GM19043 (cell line): Measurements from ENCODE around the gene ABHD18.
"Not testable (repeated sequence)": the region's sequence is repeated elsewhere in the genome, so short reads cannot be mapped to it uniquely, and the experiment has no call there.

Experiments
- ATAC-seq: cut with Tn5 transposase; IDR thresholded peaks from one replicate; pipeline ENCODE4 v1.9.1; 2021; ENCODE audit warnings: low read depth; ENCODE audit not compliant: unreplicated experiment

Gene ABHD18

DNA sequence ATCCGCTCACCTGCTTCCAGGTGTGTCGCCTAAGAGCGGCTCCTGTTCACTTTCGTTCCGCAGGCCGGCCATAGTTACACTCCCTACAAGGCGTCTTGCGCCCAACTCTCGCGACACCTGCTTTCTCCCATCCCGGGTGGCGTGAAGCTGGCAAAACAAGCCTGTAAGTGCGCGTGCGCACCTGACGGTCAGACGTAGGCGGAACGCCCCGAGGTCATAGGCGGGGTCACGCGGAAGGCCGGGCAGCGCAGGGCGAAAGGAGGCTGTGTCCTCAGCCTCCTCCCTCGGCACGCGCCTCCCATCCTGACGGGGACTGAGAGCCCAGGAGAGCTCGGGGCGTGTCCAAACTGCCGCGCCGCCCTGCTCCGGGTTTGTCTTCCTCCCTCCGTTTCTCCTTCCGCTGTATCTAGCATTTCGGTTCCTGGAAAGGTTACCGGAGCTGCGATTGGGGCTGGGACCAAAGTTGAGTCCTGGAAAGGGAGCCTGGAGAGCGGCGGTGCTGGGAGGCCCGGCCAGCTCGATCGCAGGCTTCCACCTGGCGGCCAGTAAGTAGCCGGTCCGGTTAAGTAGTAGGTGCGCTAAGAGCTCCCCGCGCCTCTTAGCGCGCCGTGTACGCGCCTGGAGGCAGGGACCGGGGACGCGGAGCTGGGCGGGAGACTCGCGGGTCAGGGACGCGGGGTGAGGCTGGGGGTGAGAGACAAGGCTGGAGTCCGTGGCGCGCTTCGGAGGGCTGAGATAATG is at the start of gene ABHD18, which contains the start of gene MFSD8:
ABHD18 (plus strand) TSS at position 345 of the 741 bp plus-strand sequence. CDS start 17,550 bp downstream, outside the sequence.
MFSD8 (minus strand) TSS at position 112 of the 741 bp plus-strand sequence; CDS start at position 72, 40 bp downstream.
- peak; percentile 96 for ATAC-seq

DNA sequence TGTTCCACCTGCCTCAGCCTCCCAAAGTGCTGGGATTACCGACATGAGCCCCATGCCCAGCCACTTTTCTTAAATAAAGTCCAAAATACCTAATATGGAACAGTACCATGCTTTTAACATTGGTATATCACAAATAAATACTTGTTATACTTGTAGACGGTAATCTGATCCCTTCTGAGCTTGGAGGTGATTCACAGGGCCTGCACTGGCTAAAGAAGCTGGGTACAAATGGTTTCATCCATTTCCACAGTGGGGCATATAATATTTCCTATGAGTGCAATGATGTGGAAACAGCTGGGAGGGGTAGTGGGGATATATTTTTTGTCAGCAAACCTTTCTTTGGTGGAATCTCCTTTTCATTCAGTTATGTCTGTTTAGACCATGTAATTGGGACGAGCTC is 48.7 kb upstream of the ABHD18 start:
- ATAC-seq = no peak

DNA sequence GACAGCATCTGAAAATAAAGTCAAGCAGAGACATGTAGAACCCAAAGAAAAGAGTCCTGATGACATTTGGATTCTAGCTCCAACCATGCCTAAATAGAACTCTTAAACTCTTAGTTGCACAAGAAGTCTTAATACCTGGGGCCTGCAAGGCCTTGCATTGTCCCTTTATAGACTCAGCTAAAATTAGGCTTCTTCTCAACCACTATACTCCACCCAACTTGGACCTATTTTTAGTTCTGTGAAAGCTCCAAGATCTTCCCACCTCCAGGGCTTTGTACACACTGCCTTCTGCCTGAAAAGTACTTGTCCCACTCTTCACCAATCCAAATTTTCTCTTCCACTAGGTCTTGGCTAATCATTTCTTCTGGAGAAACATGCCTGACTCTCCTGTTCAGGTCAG is 48.1 kb upstream of the ABHD18 start:
- ATAC-seq = no peak

DNA sequence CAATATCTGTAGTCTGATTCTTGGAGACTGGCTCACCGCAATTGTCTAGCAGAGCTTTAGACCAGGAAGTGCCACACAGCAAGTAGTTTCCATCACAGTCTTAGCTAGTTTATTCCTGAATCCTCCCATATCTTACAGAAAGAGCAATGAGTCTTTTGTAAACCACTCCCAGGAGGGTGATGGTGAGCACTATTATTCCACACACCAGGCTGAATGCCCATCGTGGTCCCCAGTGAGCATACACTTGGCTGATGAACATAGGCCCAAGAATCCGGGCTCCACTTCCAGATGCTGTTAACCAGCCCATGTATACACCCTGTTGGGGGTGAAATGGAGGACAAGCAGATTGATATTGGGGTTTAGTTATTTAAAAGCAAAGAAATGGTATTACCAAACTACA is 44.7 kb upstream of the ABHD18 start:
- no peak for ATAC-seq

DNA sequence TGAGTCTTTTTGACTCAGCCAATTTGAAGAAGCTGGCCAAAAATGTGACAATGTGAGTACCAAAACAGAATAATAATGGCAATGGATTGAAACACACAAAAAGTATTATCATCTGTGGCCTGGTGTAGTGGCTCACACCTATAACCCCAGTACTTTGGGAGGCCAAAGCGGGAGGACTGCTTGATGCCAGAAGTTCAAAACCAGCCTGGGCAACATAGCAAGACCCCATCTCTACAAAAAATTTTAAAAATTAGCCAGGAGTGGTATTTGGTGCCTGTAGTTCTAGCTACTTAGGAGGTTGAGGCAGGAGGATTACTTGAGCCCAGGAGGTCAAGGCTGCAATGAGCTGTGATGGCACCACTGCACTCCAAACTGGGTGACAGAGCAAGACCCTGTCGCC is 43.0 kb upstream of the ABHD18 start:
- no peak for ATAC-seq

DNA sequence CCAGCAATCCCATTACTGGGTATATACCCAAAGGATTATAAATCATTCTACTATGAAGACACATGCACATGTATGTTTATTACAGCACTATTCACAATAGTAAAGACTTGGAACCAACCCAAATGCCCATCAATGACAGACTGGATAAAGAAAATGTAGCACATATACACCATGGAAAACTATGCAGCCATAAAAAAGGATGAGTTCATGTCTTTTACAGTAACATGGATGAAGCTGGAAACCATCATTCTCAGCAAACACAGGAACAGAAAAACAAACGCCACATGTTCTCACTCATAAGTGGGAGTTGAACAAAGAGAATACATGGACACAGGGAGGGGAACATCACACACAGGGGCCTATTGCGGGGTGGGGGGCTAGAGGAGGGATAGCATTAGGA is 39.5 kb upstream of the ABHD18 start:
- not testable (repeated sequence) for ATAC-seq

DNA sequence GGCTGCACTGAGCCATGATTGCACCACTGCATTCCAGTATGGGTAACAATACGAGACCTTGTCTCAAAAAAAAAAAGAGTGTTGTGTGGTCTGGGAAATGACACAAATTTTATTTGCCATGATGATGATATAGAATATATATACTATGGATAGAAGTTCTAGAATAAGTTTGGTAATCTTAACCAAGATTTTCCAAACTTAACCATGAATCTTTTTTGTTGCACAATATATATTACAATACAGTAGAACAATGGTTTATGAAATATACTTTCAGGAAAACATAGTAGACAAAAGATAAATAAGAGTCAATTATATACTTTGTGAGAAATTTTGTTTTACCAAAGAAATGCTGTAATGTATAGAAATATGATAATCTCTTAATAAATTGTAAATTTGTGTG is 35.0 kb upstream of the ABHD18 start:
- no peak for ATAC-seq

DNA sequence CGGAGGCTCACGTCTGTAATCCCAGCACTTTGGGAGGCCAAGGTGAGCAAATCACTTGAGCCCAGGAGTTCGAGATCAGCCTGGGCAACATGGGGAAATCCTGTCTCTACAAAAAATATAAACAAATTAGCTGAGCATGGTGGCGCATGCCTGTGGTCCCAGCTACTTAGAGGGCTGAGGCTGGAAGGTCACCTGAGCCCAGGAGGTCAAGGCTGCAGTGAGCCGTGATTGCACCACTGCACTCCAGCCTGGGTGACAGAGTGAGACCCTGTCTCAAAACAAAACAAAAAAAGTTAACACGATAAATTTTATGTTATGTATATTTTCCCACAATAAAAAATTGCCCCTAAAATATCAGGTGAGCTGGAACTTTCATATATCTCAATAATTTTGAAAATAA is 33.4 kb upstream of the ABHD18 start:
- ATAC-seq = not testable (repeated sequence)

DNA sequence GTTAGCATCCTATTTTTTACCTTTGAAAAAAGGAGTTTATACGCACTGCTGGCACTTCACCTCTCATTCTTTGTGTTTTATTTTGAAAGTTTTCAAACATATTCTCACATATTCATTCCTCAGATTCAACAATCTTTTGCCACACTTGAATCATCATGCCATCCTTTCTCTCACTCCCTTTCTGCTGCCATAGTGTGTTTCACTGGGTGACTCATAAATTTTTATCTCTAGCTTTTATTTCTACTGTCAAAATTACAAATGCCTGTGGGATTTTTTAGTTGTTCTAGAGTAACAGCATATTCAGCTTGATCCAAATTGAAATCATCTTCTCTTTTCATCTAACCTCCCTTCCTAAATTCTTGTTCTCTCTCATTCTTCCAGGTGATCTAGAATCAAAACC is 28.2 kb upstream of the ABHD18 start:
- ATAC-seq = no peak

DNA sequence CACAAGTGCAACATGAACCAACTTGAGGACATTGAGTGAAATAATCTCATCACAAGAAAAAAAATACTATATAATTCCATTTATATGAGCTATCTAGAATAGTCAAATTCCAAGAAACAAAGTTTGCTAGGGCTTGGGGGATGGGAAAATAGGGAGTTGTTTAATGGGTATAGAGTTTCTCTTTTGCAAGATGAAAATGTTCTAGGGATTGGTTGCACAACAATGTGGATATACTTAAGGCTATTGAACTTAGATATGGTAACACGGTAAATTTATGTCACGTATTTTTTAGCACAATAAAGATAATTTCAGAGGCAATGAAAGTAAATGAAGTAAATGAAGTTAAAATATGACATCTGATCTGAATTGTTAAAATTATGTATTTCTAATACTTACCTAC is 8.1 kb upstream of the ABHD18 start:
- ATAC-seq = no peak

DNA sequence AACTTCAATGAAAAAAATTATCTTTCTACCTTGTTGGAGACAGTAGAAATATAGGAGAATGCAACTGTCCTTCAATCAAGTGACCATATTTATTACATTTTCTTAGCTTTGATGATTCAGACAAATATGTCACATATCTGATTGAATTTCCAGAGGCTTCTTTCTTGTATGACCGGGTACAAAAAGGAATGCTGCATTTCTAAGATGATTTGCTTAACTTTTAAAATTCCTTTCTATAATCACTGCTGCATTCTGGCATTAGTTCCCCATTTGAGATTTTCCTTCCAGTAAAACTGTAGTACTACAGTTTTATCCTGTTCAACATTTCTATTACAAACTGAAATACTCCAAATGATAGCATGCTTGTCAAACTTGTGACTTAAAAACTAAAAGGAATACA is 5.4 kb upstream of the ABHD18 start:
- ATAC-seq = no peak

DNA sequence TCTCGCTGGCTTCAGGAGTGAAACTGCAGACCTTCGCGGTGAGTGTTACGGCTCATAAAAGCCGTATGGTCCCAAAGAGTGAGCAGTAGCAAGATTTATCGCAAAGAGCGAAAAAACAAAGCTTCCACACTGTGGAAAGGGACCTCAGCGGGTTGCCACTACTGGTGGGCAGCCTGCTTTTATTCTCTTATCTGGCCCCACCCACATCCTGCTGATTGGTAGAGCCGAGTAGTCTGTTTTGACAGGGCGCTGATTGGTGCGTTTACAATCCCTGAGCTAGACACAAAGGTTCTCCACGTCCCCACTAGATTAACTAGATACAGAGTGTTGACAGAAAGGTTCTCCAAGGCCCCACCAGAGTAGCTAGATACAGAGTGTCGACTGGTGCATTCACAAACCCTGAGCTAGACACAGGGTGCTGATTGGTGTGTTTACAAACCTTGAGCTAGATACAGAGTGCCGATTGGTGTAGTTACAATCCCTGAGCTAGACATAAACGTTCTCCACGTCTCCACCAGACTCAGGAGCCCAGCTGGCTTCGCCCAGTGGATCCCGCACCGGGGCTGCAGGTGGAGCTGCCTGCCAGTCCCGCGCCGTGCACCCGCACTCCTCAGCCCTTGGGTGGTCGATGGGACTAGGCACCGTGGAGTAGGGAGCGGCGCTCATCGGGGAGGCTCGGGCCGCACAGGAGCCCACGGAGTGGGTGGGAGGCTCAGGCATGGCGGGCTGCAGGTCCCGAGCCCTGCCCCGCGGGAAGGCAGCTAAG is 1.4 kb upstream of the ABHD18 start:
- not testable (repeated sequence) for ATAC-seq

DNA sequence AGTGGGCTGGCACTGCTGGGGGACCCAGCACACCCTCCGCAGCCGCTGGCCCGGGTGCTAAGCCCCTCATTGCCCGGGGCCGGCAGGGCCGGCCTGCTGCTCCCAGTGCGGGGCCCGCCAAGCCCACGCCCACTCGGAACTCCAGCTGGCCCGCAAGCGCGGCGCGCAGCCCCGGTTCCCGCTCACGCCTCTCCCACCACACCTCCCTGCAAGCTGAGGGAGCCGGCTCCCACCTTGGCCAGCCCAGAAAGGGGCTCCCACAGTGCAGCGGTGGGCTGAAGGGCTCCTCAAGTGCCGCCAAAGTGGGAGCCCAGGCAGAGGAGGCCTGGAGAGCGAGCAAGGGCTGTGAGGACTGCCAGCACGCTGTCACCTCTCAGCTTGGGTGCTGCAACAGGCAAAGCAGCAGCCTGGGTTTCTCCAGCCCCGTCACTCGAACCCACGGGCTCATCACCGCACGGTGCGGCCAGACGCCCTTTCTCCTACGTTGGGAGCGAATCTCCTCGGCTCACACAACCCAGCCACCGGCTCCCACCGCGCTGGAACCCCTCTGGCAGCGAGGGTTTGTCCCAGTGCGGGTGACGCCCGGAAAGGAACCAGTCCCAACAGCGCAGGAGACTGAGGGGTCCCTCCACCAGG is 662 bp upstream of the ABHD18 start:
- ATAC-seq = peak; percentile 9

DNA sequence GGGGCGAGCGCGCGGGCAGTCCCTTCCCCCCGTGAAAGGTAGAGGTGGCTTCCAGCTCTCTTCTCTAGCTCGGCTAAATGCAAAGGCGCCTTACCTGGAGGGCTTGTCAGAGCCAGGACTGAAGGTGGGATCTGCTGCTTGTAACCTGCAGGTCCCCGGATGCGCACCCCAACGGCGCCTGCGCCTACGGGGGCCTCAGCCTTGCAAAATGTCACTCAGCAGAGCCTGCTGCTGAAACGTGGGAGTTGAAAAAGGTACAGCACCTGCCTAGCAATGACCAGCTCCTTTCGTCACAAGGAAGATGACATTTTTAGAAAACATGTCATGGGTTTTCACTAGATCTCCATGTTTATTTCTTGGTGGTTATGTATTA is 583 bp downstream of the ABHD18 start:
- peak; percentile 23 for ATAC-seq

DNA sequence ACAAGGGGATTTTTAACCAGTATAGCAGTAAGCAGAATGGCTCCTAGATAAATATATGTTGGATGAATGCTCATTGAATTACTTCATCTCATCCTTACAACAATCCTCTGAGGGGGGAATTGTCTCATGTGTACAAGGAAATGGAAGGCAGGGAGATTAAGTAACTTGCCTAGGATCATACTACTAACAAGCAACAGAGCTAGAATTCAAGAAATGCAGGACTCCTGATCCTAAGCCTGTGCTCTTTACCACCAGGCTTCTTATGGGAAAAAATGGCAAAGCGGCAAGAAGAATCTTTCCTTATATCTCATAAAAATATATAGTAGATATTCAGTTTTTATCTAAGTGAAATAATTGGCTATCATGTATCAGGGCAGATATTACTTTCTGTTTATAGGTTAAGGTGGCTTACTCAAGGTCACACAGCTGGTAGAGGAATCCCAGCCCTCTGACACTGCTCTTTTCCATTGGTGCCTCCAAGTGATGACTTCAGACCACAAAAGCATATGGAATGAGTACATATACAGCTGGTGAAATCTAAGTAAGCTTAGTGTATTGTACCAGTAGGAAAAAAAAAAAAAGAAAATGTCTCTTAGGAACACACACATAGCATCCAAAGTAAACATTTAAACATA is 2.1 kb downstream of the ABHD18 start:
- ATAC-seq = no peak

DNA sequence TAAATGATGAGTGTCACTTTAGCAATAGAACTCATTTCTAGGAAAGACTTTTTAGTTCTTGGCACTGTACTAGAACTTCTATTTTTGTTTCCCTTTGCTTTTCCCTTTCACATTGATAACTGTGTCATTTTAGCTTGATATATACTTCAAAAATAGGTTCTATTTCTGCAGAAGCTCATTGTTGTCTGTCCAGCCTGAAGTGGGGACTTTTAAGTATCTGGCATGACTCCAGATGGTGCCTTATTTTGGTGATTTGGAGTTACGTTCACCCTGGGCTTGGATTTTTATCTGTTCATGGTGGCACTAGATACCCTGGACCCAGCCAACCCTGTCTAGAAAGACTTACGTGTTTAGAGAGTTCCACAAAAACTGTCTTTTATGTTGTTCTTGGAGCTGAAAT is 3.4 kb downstream of the ABHD18 start:
- ATAC-seq = no peak

DNA sequence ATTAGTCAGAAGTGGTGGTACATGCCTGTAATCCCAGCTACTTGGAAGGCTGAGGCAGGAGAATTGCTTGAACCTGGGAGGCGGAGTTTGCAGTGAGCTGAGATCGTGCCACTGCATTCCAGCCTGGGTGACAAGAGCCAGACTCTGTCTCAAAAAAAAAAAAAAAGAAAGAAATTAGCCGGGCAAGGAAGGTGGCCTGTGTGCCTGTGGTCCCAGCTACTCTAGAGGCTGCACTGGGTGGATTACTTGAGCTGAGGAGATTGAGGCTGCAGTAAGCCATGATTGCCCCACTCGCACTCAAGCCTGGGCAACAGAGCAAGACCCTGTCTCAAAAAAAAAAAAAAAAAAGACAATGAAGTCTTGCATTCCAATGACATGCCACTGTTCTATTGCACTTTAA is 5.7 kb downstream of the ABHD18 start:
- ATAC-seq = not testable (repeated sequence)

DNA sequence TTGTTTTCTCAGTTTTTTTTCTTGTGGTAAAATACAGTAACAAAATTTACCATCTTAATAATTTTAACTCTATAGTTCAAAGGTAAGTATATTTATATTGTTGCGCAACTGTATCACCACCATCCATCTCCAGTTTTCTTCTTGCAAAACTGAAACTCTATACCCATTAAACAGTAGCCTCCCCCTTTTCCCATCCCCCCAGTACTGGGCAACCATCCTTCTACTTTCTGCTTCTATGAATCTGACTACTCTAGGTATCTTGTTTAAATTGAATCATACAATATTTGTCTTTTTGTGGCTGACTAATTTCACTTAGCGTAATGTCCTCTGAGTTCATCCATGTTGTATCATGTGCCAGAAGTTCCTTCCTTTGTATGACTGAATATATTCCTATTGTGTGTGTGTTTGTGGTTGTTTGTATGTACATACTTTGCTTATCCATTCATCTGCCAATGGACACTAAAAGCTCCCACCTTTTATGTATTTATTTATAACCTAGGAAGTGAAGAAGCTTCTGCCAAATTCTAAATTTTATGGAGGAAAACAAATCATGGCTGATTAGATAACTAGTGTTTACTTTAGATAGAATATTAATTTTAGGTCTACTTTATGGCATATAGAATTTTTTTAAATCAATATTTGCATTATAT is 10.0 kb downstream of the ABHD18 start:
- no peak for ATAC-seq

DNA sequence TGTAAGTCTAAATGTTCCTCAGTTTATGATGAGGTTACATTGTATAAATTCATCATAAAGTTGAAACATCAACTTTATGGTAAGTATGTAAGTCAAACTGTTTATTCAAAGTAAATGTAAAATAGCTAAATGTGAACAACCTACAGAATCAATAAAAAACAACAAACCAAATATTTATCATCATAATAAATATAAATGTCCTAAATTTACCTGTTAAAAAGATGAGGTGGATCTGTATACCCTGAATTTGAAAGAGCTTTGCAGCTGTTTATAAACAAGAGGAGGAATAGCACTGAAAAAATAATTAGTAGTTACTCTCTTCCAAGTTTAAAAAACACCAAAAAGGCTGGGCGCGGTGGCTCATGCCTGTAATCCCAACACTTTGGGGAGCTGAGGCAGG is 13.7 kb downstream of the ABHD18 start:
- no peak for ATAC-seq

DNA sequence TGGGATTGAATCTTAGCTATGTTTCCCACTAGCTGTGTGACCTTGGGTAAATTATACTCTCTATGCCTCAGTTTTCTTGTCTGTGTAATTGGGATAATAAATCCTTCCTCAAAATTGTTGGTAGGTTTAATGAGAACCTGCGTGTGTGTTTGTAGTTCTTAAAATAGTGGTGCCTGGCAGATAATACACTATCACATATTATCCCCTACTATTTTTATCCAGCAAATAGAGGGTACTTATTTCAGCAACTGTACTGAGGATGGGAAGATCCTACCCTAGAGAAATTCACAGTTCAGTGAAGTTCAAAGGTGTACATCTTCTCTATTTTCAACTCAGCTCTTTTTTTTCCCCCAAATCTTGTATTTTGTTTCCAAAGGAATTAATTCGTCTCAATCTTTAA is 17.2 kb downstream of the ABHD18 start:
- ATAC-seq = no peak

DNA sequence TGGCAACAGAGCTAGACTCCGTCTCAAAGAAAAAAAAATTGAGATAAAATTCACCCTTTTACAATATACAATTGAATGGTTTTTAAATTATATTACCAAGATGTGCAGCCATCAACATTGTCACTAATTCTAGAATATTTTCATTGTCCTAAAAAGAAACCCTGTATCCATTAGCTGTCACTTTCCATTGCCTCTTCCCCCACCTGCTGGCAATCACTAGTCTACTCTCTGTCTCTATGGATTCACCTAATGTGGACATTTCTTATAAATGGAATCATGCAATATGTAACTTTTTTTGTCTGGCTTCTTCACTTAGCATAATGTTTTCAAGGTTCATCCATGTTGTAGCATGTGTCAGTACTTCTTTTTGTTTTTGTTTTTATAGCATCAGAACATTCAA is 20.8 kb downstream of the ABHD18 start:
- no peak for ATAC-seq
